ENCODE data around the gene PRLHR.

Gene PRLHR

GRCh38 chr10:118564114-118564513 lies 31.3 kb downstream of the PRLHR start:
- DNase-seq (ENCODE audit: low read depth in 1 of 2, low spot score in 1 of 2), result no peak

- no peak for DNase-seq (ENCODE audit: low read depth in 1 of 2, low spot score in 1 of 2)
Observed at GRCh38 chr10:118563373-118563890, 32.0 kb downstream of the PRLHR start.

- no peak for DNase-seq (ENCODE audit: low read depth in 1 of 2, low spot score in 1 of 2)
Observed at GRCh38 chr10:118562851-118563250, 32.6 kb downstream of the PRLHR start.

GRCh38 chr10:118557946-118558345 lies 37.5 kb downstream of the PRLHR start:
- DNase-seq (ENCODE audit: low read depth in 1 of 2, low spot score in 1 of 2), result no peak

GRCh38 chr10:118551535-118552100 lies 43.8 kb downstream of the PRLHR start:
- DNase-seq (ENCODE audit: low read depth in 1 of 2, low spot score in 1 of 2), result no peak

- DNase-seq (ENCODE audit: low read depth in 1 of 2, low spot score in 1 of 2), result no peak
Observed at GRCh38 chr10:118547282-118547681, 48.2 kb downstream of the PRLHR start.

- no peak for DNase-seq (ENCODE audit: low read depth in 1 of 2, low spot score in 1 of 2)
Observed at GRCh38 chr10:118546479-118546878, 49.0 kb downstream of the PRLHR start.

GRCh38 chr10:118545381-118545780 lies 50.1 kb downstream of the PRLHR start:
- no peak for DNase-seq (ENCODE audit: low read depth in 1 of 2, low spot score in 1 of 2)

GRCh38 chr10:118544401-118544948 lies 51.0 kb downstream of the PRLHR start:
- DNase-seq (ENCODE audit: low read depth in 1 of 2, low spot score in 1 of 2), result no peak

- peak in 1 of 2 donors; percentile 22 for DNase-seq (ENCODE audit: low read depth in 1 of 2, low spot score in 1 of 2)
Observed at GRCh38 chr10:118543714-118544400, 51.6 kb downstream of the PRLHR start.

GRCh38 chr10:118542745-118543144 lies 52.7 kb downstream of the PRLHR start:
- DNase-seq (ENCODE audit: low read depth in 1 of 2, low spot score in 1 of 2), result no peak

GRCh38 chr10:118542205-118542604 lies 53.2 kb downstream of the PRLHR start:
- DNase-seq (ENCODE audit: low read depth in 1 of 2, low spot score in 1 of 2), result no peak

- no peak for DNase-seq (ENCODE audit: low read depth in 1 of 2, low spot score in 1 of 2)
Observed at GRCh38 chr10:118541718-118542117, 53.7 kb downstream of the PRLHR start.

All from activated CD4-positive, alpha-beta T cell treated with anti-CD3 and anti-CD28 coated beads, Interleukin-2, amount 50 U/mL, for 24 hours (primary cell).